ENCODE results near the gene SEZ6L2. TPM values are rescaled to one million over a fixed set of nuclear protein-coding genes. Genes with fewer than 3 reads are reported as not detected.
A peak's percentile ranks its signal among the peaks of the same experiment; 100 is the strongest.

SEZ6L2 gene
- total and polyA plus RNA-seq, 9 of the 15 experiments (the other 6 are each of a cell fraction or from before 2014, with no cell fraction given), result 0.10 to 2.1 (median 0.72) TPM

- no peak overlapping the region for H3K4me2 ChIP-seq (ENCODE audit: insufficient read depth, low read length)
- no peak overlapping the region for H2AFZ ChIP-seq (ENCODE audit: low read depth, low read length)
- intact Hi-C loops (cut with micrococcal nuclease), result no loop called here
- H3K9me1 ChIP-seq (ENCODE audit: control insufficient read depth, insufficient read depth, low read length), result no peaks in the 10 kb centered on the region
- in situ Hi-C loops (cut with MboI), result no loop called here
- no peak overlapping the region for H3K9ac ChIP-seq (ENCODE audit: insufficient read depth in 1 of 2, low read depth in 2 of 2, low read length in 2 of 2)
- no peak for TF ChIP-seq ZNF263 (CRISPR knock-in tag; IDR thresholded peaks at IDR 0.05; ENCODE audit: borderline replicate concordance)
- TF ChIP-seq CBFA2T2 (conservative IDR thresholded peaks at IDR 0.05), result no peak
- TF ChIP-seq CC2D1A (IDR thresholded peaks at IDR 0.05), result no peak
- TF ChIP-seq ZFP91 (CRISPR knock-in tag; IDR thresholded peaks at IDR 0.05), result no peak
- TF ChIP-seq PURB (CRISPR knock-in tag; IDR thresholded peaks at IDR 0.05; ENCODE audit: low read depth), result no peak
- no peak for TF ChIP-seq ILF3 (IDR thresholded peaks at IDR 0.05; ENCODE audit: borderline replicate concordance)
- TF ChIP-seq PTBP1 (IDR thresholded peaks at IDR 0.05; ENCODE audit: low read depth, low read length), result no peak
- TF ChIP-seq MTF1 (CRISPR knock-in tag; IDR thresholded peaks at IDR 0.05; ENCODE audit: borderline replicate concordance), result no peak
- no peak for TF ChIP-seq EP300 (IDR thresholded peaks at IDR 0.05; ENCODE audit: low read length)
- no peak for TF ChIP-seq ZNF165 (CRISPR knock-in tag; IDR thresholded peaks at IDR 0.05; ENCODE audit: borderline replicate concordance)
- TF ChIP-seq ZBTB11 (CRISPR knock-in tag; IDR thresholded peaks at IDR 0.05), result no peak
- TF ChIP-seq ZNF586 (CRISPR knock-in tag; conservative IDR thresholded peaks at IDR 0.05), result no peak
- TF ChIP-seq ZNF24 (IDR thresholded peaks at IDR 0.05), result peak; percentile 85
- TF ChIP-seq ZNF121 (CRISPR knock-in tag; conservative IDR thresholded peaks at IDR 0.05), result peak; percentile 92
- H3K27ac ChIP-seq (ENCODE audit: extremely low read depth, low read depth, low read length), result no peak overlapping the region
- no peaks in the 10 kb centered on the region for H3K79me2 ChIP-seq (ENCODE audit: control insufficient read depth, insufficient read depth, low read length)
- H3K36me3 ChIP-seq (ENCODE audit: control insufficient read depth, insufficient read depth, low read length), result no peaks in the 10 kb centered on the region
- H3K4me3 ChIP-seq, result no peak overlapping the region
- POLR2A ChIA-PET, result interaction anchor here (0.6 to 0.8 kb wide), 3 partner anchors 114 to 998 kb away, joined by 3 to 4 read pairs (median 3); partner anchors contain the start of gene C16orf92
- H3K4me1 ChIP-seq (replicated peaks in 1 of 2; ENCODE audit: control insufficient read depth in 2 of 2, insufficient read depth in 2 of 2, low read length in 2 of 2), result peaks cover 0 to 19% of the 10 kb centered on the region in 2 experiments; a peak in 2 of 5 replicates
- 0 out of 5 replicates have a peak, but pooled peaks cover 0 to under 1% of the 10 kb centered on the region in 2 experiments for H3K27me3 ChIP-seq (ENCODE audit: control insufficient read depth in 2 of 2, insufficient read depth in 2 of 2, low read length in 2 of 2)
- CTCF ChIA-PET (ENCODE audit: low intra/inter-chr PET ratio), result no interaction called here
- DNase-seq (ENCODE audit: extremely low read depth in 1 of 4, low spot score in 3 of 4) (no peak), FAIRE-seq (no peak), ATAC-seq (no peak)
- no peaks in the 10 kb centered on the region for H3K9me3 ChIP-seq (replicated peaks; ENCODE audit: control insufficient read depth, insufficient read depth, low read depth, low read length)
- WGBS (ENCODE audit: insufficient coverage, low coverage, missing lambda C conversion rate), result 24% methylated on average over 2 of the region's 2 CpGs
- BruUV-seq (replicated peaks), result no TSS peak
- no peaks in the 10 kb centered on the region for H4K20me1 ChIP-seq (replicated peaks; ENCODE audit: control insufficient read depth, insufficient read depth, low read length)
These were observed 9.4 kb upstream of the SEZ6L2 start for GRCh38 chr16:29908719-29909220.

Data from K562 (cell line).